ENCODE data around the gene UBE2V1. TPM values are rescaled to one million over a fixed set of nuclear protein-coding genes. Genes with fewer than 3 reads are reported as not detected.
"Not testable (repeated sequence)": the region's sequence is repeated elsewhere in the genome, so short reads cannot be mapped to it uniquely, and the experiment has no call there.

The UBE2V1 gene
- total RNA-seq, 2 experiments from 2014 or later, result 153 to 154 TPM

GRCh38 chr20:50063763-50064162 lies 49.2 kb downstream of the UBE2V1 start:
- H3K27ac Mint-ChIP-seq; H3K9me3 Mint-ChIP-seq; H3K4me1 Mint-ChIP-seq; H3K36me3 Mint-ChIP-seq (ENCODE audit: low read depth); POLR2A ChIA-PET; H3K4me3 Mint-ChIP-seq; DNase-seq; H3K27me3 Mint-ChIP-seq: not testable (repeated sequence)
- CTCF ChIA-PET, result interaction anchor here (10.4 kb wide), 1 partner anchor 85 kb away, joined by 300 read pairs; the partner anchor contains the start of gene SNAI1

GRCh38 chr20:50062006-50062838 lies 50.7 kb downstream of the UBE2V1 start:
- ChIA-PET CTCF (interaction anchor here (0.9 to 3.3 kb wide), 3 partner anchors 8 to 83 kb away, joined by 4 to 19 read pairs (median 6); no protein-coding TSS in a partner anchor), POLR2A (interaction anchor here (0.6 kb wide), 1 partner anchor 100 kb away, joined by 3 read pairs; no protein-coding TSS in a partner anchor)
- no peak for DNase-seq
- Mint-ChIP-seq H3K27ac (no peak overlapping the region), H3K4me1 (no peaks in the 10 kb centered on the region), H3K9me3 (no peaks in the 10 kb centered on the region), H3K27me3 (no peaks in the 10 kb centered on the region), H3K4me3 (no peak overlapping the region), H3K36me3 (ENCODE audit: low read depth) (no peaks in the 10 kb centered on the region)

GRCh38 chr20:50061151-50062005 lies 51.6 kb downstream of the UBE2V1 start:
- no peaks in the 10 kb centered on the region for H3K9me3 Mint-ChIP-seq
- no peak overlapping the region for H3K27ac Mint-ChIP-seq
- ChIA-PET CTCF (interaction anchor here (0.7 to 3.3 kb wide), 4 partner anchors 8 to 82 kb away, joined by 3 to 19 read pairs (median 5); no protein-coding TSS in a partner anchor), POLR2A (interaction anchor here (0.6 kb wide), 1 partner anchor 101 kb away, joined by 3 read pairs; no protein-coding TSS in a partner anchor)
- no peak for DNase-seq
- H3K36me3 Mint-ChIP-seq (ENCODE audit: low read depth), result no peaks in the 10 kb centered on the region
- H3K27me3 Mint-ChIP-seq, result no peaks in the 10 kb centered on the region
- peaks cover 3% of the 10 kb centered on the region for H3K4me1 Mint-ChIP-seq
- H3K4me3 Mint-ChIP-seq, result no peak overlapping the region

GRCh38 chr20:50058662-50059402 lies 54.1 kb downstream of the UBE2V1 start:
- CTCF ChIA-PET, result interaction anchor here (0.6 to 1.2 kb wide), 2 partner anchors 13 to 474 kb away, joined by 3 to 4 read pairs; no protein-coding TSS in a partner anchor
- POLR2A ChIA-PET, result no interaction called here
- no peaks in the 10 kb centered on the region for H3K36me3 Mint-ChIP-seq (ENCODE audit: low read depth)

GRCh38 chr20:50057714-50058053 lies 55.3 kb downstream of the UBE2V1 start:
- H3K36me3 Mint-ChIP-seq (ENCODE audit: low read depth), result no peaks in the 10 kb centered on the region
- no peak overlapping the region for H3K4me3 Mint-ChIP-seq
- peaks cover 2% of the 10 kb centered on the region for H3K27me3 Mint-ChIP-seq
- no peaks in the 10 kb centered on the region for H3K9me3 Mint-ChIP-seq
- no peak overlapping the region for H3K27ac Mint-ChIP-seq
- POLR2A ChIA-PET, result no interaction called here
- peaks cover 3% of the 10 kb centered on the region for H3K4me1 Mint-ChIP-seq
- CTCF ChIA-PET, result no interaction called here
- no peak for DNase-seq

More at GRCh38 chr20:50058662-50059402, 54.1 kb downstream of the UBE2V1 start:
- Mint-ChIP-seq H3K4me3 (no peak overlapping the region), H3K27ac (no peak overlapping the region), H3K9me3 (no peaks in the 10 kb centered on the region), H3K4me1 (peaks cover 3% of the 10 kb centered on the region), H3K27me3 (peaks cover under 1% of the 10 kb centered on the region)
- no peak for DNase-seq

GRCh38 chr20:50056951-50057713 lies 55.8 kb downstream of the UBE2V1 start:
- DNase-seq, result no peak
- ChIA-PET CTCF (interaction anchor here (0.8 kb wide), 1 partner anchor 79 kb away, joined by 3 read pairs; no protein-coding TSS in a partner anchor), POLR2A (no interaction called here)
- no peak overlapping the region for H3K27ac Mint-ChIP-seq
- peaks cover 3% of the 10 kb centered on the region for H3K4me1 Mint-ChIP-seq
- H3K36me3 Mint-ChIP-seq (ENCODE audit: low read depth), result no peaks in the 10 kb centered on the region
- H3K9me3 Mint-ChIP-seq, result no peaks in the 10 kb centered on the region
- no peak overlapping the region for H3K4me3 Mint-ChIP-seq
- H3K27me3 Mint-ChIP-seq, result peaks cover 4% of the 10 kb centered on the region

- CTCF ChIA-PET, result interaction anchor here (0.6 to 0.8 kb wide), 2 partner anchors 78 to 606 kb away, joined by 3 read pairs; no protein-coding TSS in a partner anchor
- DNase-seq, result no peak
- Mint-ChIP-seq H3K4me3 (no peak overlapping the region), H3K4me1 (peaks cover 3% of the 10 kb centered on the region), H3K27ac (no peak overlapping the region), H3K27me3 (peaks cover 6% of the 10 kb centered on the region), H3K9me3 (no peaks in the 10 kb centered on the region), H3K36me3 (ENCODE audit: low read depth) (no peaks in the 10 kb centered on the region)
- POLR2A ChIA-PET, result no interaction called here
Measured at GRCh38 chr20:50056408-50056926, 56.5 kb downstream of the UBE2V1 start.

- CTCF ChIA-PET, result interaction anchor here (0.6 to 1.3 kb wide), 2 partner anchors 15 to 607 kb away, joined by 3 read pairs; no protein-coding TSS in a partner anchor
- Mint-ChIP-seq H3K4me3 (no peak overlapping the region), H3K4me1 (peaks cover 3% of the 10 kb centered on the region), H3K36me3 (ENCODE audit: low read depth) (no peaks in the 10 kb centered on the region), H3K27ac (no peak overlapping the region), H3K9me3 (no peaks in the 10 kb centered on the region), H3K27me3 (peaks cover 7% of the 10 kb centered on the region)
- no peak for DNase-seq
- POLR2A ChIA-PET, result no interaction called here
Measured at GRCh38 chr20:50055524-50056083, 57.3 kb downstream of the UBE2V1 start.

GRCh38 chr20:50054626-50055511 lies 58.1 kb downstream of the UBE2V1 start:
- Mint-ChIP-seq H3K4me1 (peaks cover 3% of the 10 kb centered on the region), H3K4me3 (no peak overlapping the region), H3K27me3 (peaks cover 7% of the 10 kb centered on the region), H3K9me3 (no peaks in the 10 kb centered on the region), H3K27ac (no peak overlapping the region), H3K36me3 (ENCODE audit: low read depth) (no peaks in the 10 kb centered on the region)
- DNase-seq, result no peak
- ChIA-PET CTCF (interaction anchor here (1.2 to 1.3 kb wide), 2 partner anchors 16 to 75 kb away, joined by 3 read pairs; no protein-coding TSS in a partner anchor), POLR2A (no interaction called here)

GRCh38 chr20:50054231-50054547 lies 58.8 kb downstream of the UBE2V1 start:
- no peak for DNase-seq
- H3K27me3 Mint-ChIP-seq, result peaks cover 7% of the 10 kb centered on the region
- no peaks in the 10 kb centered on the region for H3K9me3 Mint-ChIP-seq
- POLR2A ChIA-PET, result interaction anchor here (0.6 kb wide), 1 partner anchor 613 kb away, joined by 3 read pairs; no protein-coding TSS in a partner anchor
- H3K36me3 Mint-ChIP-seq (ENCODE audit: low read depth), result no peaks in the 10 kb centered on the region
- CTCF ChIA-PET, result interaction anchor here (1.2 to 1.3 kb wide), 2 partner anchors 16 to 74 kb away, joined by 3 read pairs; no protein-coding TSS in a partner anchor
- H3K4me3 Mint-ChIP-seq, result no peak overlapping the region
- no peak overlapping the region for H3K27ac Mint-ChIP-seq
- peaks cover 4% of the 10 kb centered on the region for H3K4me1 Mint-ChIP-seq
